Fibroblast of peridontal ligament (primary cell): ENCODE results near the gene ZIC3.

ENCODE experiments used
- DNase-seq: peaks from one replicate; pipeline ENCODE4 v3.0.0-alpha.2; 2010; ENCODE audit errors: extremely low read depth

The ZIC3 gene

GRCh38 chrX:137574102-137574783 is 8.3 kb downstream of the ZIC3 start:
- no peak for DNase-seq

DNA sequence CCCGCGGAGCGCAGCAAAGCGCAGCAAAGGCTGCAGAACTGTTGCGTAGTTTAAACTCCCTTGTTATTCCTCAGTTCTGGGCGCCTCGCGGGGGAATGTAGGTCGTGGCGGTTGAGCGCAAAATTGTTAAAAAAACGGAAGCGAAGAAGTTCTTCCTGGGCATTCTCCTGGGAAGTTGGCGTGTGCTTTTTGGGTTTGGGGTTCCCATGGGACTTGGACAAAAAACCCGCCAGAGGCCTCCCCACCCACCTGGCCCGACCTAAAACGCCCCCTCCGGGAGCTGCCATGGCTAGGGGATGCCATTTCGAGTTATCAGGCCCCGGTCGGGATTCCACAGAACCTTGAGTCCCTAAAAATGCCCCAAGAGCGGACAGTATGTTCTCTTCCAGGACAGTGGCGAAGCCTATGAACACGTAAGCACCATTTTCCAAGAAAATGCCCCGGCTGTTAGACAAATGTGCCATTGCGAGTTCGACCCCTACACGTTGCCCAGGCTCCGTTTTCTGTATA is 8.9 kb downstream of the ZIC3 start:
- no peak for DNase-seq

DNA sequence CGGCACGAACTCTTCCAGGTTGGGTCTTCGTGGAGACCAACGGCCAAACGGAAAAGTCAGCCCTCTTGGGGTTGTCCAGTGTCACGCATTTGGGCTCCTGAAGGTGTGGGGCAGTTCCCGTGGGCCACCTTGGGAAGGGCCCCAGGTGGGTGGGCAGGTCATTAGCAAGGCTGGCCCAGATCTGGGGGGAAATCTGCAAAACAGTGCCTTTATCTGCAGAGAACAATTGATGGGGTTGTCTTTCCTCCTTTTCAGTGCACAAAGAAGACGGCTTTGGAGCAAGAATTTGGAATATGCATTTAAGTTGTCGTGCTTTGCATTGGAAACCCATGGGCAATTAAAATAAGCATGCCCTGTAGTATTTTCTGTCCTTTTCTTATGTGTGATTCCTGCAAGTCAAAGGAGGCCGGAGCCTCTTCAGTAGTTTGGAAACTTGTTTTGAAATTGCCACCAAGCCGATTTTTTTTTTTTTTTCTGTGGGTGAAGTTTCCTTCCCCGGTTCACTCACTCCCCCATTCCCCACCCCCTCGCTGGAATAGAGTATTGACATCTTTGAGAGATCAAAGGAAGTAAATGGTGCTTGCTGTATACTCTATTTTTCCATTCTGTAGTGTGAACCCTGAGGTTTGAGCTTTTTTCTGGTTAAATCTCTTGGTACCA is 9.8 kb downstream of the ZIC3 start:
- DNase-seq, result no peak

GRCh38 chrX:137587151-137587550 is 21.2 kb downstream of the ZIC3 start:
- DNase-seq, result no peak

- DNase-seq, result no peak
Measured at GRCh38 chrX:137600769-137601168, 34.8 kb downstream of the ZIC3 start.
